ENCODE data around the gene PTF1A. TPM values are rescaled to one million over a fixed set of nuclear protein-coding genes. Genes with fewer than 3 reads are reported as not detected.

Gene PTF1A
- total and polyA plus RNA-seq, 2 of the 4 experiments (the other 2 are of a cell fraction) = not detected

DNA sequence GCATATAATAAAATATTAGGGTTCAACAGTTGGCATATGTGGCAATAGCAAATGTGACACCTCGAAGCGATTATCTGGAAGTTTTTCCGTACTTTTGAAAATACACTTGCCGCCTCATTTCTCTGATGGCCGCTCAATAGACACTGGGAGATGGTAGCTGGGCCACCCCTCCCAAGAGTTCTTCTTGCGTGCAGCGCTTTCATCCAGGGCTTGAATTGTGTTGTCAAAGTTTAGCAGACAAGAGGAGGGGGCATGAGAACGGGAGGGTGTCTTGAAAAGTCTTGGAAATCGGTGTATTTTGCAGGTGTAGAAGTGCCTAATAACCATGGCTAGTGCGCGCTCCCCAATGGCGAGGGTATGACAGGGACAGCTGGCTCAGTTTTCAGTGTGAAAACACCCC, 8.5 kb downstream of the PTF1A start:
- Histone ChIP-seq H3K36me3 (ENCODE audit: control insufficient read depth, insufficient read depth, low read length) (no peaks in the 10 kb centered on the region), H3K9ac (ENCODE audit: low read depth, low read length) (no peak overlapping the region), H3K9me3 (ENCODE audit: control insufficient read depth, insufficient read depth, low read length) (no peaks in the 10 kb centered on the region), H3K4me3 (ENCODE audit: insufficient read depth, low read depth, low read length) (no peak overlapping the region), H3K27me3 (ENCODE audit: control insufficient read depth, insufficient read depth, low read length) (peaks cover 51% of the 10 kb centered on the region), H3K9me1 (ENCODE audit: insufficient read depth, low read length) (no peaks in the 10 kb centered on the region), H2AK9ac (replicated peaks; ENCODE audit: low read depth, low read length, poor library complexity) (no peak overlapping the region), H2AK5ac (ENCODE audit: low read depth, low read length) (no peak overlapping the region), H2BK15ac (ENCODE audit: low read depth, low read length) (no peak overlapping the region), H3K14ac (replicated peaks; ENCODE audit: low read depth, low read length) (no peak overlapping the region), H3K27ac (ENCODE audit: insufficient read depth, low read length) (no peak overlapping the region), H2AFZ (replicated peaks; ENCODE audit: low read length, poor library complexity) (no peak overlapping the region), H4K91ac (ENCODE audit: insufficient read depth, low read depth, low read length) (no peak overlapping the region), H3K18ac (ENCODE audit: low read depth, low read length) (no peak overlapping the region), H3K23ac (ENCODE audit: low read depth, low read length) (no peak overlapping the region), H2BK5ac (ENCODE audit: low read depth, low read length, poor library complexity, severe bottlenecking) (no peak overlapping the region), H3K56ac (ENCODE audit: extremely low read depth, insufficient read depth, low read length) (no peak overlapping the region), H4K20me1 (ENCODE audit: insufficient read depth, low read length) (no peaks in the 10 kb centered on the region), H4K5ac (ENCODE audit: low read depth, low read length) (no peak overlapping the region), H4K8ac (ENCODE audit: low read depth in 2 of 2, low read length in 2 of 2) (no peak overlapping the region), H2BK120ac (ENCODE audit: low read depth, low read length) (no peak overlapping the region), H3K4ac (ENCODE audit: low read depth, low read length) (no peak overlapping the region), H3K4me1 (ENCODE audit: control insufficient read depth, insufficient read depth, low read length) (no peaks in the 10 kb centered on the region), H3K4me2 (ENCODE audit: low read depth, low read length) (no peak overlapping the region), H2BK20ac (ENCODE audit: low read depth, low read length) (no peak overlapping the region), H3K79me1 (ENCODE audit: low read depth in 1 of 2, low read length in 2 of 2) (no peaks in the 10 kb centered on the region)
- ChIA-PET CTCF (no interaction called here), POLR2A (ENCODE audit: unreplicated experiment) (no interaction called here)
- BruUV-seq (replicated peaks) = no TSS peak
- TF ChIP-seq, protein P1, sequence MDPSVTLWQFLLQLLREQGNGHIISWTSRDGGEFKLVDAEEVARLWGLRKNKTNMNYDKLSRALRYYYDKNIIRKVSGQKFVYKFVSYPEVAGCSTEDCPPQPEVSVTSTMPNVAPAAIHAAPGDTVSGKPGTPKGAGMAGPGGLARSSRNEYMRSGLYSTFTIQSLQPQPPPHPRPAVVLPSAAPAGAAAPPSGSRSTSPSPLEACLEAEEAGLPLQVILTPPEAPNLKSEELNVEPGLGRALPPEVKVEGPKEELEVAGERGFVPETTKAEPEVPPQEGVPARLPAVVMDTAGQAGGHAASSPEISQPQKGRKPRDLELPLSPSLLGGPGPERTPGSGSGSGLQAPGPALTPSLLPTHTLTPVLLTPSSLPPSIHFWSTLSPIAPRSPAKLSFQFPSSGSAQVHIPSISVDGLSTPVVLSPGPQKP (IDR thresholded peaks at IDR 0.05; ENCODE audit: borderline replicate concordance, low read depth, low read length) = no peak
- TF ChIP-seq RCOR1 (IDR thresholded peaks at IDR 0.05; ENCODE audit: insufficient replicate concordance, low read length) (no peak), MAFK (IDR thresholded peaks at IDR 0.05; ENCODE audit: low read depth, low read length) (no peak)
- TF ChIP-seq, protein P2, sequence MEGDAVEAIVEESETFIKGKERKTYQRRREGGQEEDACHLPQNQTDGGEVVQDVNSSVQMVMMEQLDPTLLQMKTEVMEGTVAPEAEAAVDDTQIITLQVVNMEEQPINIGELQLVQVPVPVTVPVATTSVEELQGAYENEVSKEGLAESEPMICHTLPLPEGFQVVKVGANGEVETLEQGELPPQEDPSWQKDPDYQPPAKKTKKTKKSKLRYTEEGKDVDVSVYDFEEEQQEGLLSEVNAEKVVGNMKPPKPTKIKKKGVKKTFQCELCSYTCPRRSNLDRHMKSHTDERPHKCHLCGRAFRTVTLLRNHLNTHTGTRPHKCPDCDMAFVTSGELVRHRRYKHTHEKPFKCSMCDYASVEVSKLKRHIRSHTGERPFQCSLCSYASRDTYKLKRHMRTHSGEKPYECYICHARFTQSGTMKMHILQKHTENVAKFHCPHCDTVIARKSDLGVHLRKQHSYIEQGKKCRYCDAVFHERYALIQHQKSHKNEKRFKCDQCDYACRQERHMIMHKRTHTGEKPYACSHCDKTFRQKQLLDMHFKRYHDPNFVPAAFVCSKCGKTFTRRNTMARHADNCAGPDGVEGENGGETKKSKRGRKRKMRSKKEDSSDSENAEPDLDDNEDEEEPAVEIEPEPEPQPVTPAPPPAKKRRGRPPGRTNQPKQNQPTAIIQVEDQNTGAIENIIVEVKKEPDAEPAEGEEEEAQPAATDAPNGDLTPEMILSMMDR (conservative IDR thresholded peaks at IDR 0.05; ENCODE audit: low read depth, low read length) = no peak
- intact Hi-C loops (cut with micrococcal nuclease) (no loop called here), in situ Hi-C loops (cut with MboI; ENCODE audit: low sequenced_read_pairs) (no loop called here), dilution Hi-C loops (cut with HindIII; ENCODE audit: low sequenced_read_pairs, unreplicated experiment) (no loop called here)
- ATAC-seq (ENCODE audit: low read depth) (no peak), DNase-seq (no peak)
- WGBS, 2 experiments (ENCODE audit: extremely low coverage in 2 of 2, insufficient read length in 1 of 2) = 0% methylated on average over 2 of the region's 12 CpGs; no CpG with 5 or more reads in 1 of the 2 experiments

Measured in IMR-90 (cell line).